Renal cortex interstitium (tissue), 11 donors: Measurements from ENCODE around the gene MCCC2. TPM values are rescaled to one million over a fixed set of nuclear protein-coding genes. Genes with fewer than 3 reads are reported as not detected.
A peak's percentile ranks its signal among the peaks of the same experiment; 100 is the strongest.
"Not testable (repeated sequence)": the region's sequence is repeated elsewhere in the genome, so short reads cannot be mapped to it uniquely, and the experiment has no call there.

Source experiments
- DNase-seq, 11 donors: peaks; one replicate each; pipeline ENCODE4 v3.0.0-alpha.2; 2013; ENCODE audit warnings: low read depth in 9 of 11, low spot score in 4 of 11; ENCODE audit errors: extremely low read depth in 1 of 11
- polyA plus RNA-seq, 3 donors: library from polyadenylated mRNA; unstranded; fragments of 120-200 nt; gene quantifications; one replicate each; pipeline ENCODE4 v1.2.1, GENCODE V29; 2013; ENCODE audit not compliant: insufficient read length in 3 of 3

Gene MCCC2
- polyA plus RNA-seq, 3 donors = 57.6 to 71.9 (median 63.9) TPM

DNA sequence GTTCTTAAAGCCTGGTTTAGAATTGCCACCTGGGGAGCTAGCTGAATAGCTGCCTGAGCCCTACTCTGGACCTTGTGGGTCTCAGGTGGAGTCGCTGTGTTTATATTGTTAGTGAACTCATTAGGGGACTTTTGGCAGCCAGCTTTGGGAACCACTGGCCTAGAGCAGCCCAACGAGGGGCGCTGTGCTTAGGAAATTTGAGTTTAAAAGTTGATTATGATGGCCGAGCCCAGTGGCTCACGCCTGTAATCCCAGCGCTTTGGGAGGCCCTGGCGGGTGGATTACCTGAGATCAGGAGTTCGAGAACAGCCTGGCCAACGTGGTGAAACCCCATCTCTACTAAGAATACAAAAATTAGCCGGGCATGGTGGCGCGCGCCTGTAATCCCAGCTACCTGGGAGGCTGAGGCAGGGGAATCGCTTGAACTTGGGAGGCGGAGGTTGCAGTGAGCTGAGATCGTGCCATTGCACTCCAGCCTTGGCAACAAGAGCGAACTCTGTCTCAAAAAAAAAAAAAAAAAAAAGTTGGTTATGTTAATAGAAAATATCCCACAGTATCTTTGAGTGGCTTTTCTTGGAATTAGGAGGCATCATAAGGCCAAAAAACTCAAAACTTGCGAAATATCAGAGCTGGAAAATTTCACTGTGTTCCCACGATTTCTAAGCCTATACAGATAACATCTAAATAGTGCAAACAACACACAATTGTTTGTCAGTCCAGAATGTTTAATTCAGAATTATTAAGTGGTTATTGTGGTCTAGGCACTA lies 809 bp downstream of the MCCC2 start:
- no peak for DNase-seq

DNA sequence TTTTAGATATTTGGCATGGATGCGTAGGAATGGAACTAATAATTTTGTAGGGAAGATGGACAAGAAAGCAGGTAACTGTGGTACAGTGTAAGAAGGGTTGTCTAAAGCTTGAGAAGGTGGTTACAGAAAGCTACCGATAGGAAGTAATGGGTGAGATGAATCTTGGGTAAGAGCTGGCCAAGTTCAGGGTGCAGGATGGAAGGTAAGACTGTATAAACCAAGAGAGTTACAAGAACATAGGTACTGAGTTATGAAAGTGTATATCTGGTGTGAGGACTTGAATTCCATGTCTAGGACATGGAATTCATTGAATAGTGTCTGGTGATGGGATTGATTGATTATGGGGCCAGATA lies 1.4 kb downstream of the MCCC2 start:
- no peak for DNase-seq

- DNase-seq = no peak
Measured at GRCh38 chr5:71589903-71590302, 2.8 kb downstream of the MCCC2 start.

- no peak for DNase-seq
Measured at GRCh38 chr5:71591100-71591499, 4.0 kb downstream of the MCCC2 start.

DNA sequence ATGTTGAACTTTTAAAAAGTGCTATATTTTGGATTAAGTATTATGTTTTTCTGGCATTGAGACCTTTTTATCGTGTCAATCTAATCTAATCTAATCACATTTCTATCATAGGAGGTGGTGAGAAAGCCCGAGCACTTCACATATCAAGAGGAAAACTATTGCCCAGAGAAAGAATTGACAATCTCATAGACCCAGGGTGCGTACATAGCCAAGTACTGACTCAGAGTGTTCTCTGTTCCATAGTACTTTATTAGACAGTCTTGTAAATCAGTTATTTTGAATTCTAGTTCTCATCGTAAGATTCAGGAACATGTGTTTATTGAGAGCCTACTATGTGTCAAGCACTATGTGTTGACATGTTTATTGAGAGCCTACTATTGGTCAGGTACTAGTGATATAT lies 9.0 kb downstream of the MCCC2 start:
- no peak for DNase-seq

- DNase-seq = no peak
Measured at GRCh38 chr5:71597001-71597400, 9.9 kb downstream of the MCCC2 start.

- no peak for DNase-seq
Measured at GRCh38 chr5:71600783-71601182, 13.6 kb downstream of the MCCC2 start.

GRCh38 chr5:71601222-71602026 lies 14.3 kb downstream of the MCCC2 start:
- peak in 4 of 11 donors; percentile 6 to 20 (median 10) for DNase-seq

GRCh38 chr5:71609916-71610315 lies 22.8 kb downstream of the MCCC2 start:
- not testable (repeated sequence) for DNase-seq

DNA sequence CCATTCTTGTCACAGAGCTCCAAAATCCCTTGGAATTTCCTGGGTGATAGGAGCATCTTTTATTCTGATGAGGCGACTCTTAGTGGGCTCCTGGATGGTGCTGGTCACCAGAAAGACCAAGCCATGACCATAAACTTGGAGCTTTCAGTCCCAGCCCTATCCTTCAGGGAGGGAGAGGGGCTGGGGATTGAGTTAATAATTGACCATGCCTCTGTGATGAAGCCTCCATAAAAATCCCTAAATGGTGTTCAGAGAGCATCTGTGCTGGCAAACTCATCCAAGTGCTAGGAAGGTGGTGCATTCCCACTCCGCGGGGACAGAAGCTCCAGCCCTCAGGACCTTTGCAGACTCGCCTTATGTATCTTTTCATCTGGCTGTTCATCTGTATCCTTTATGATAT lies 28.7 kb downstream of the MCCC2 start:
- DNase-seq = no peak

GRCh38 chr5:71620630-71621029 lies 33.5 kb downstream of the MCCC2 start:
- no peak for DNase-seq

DNA sequence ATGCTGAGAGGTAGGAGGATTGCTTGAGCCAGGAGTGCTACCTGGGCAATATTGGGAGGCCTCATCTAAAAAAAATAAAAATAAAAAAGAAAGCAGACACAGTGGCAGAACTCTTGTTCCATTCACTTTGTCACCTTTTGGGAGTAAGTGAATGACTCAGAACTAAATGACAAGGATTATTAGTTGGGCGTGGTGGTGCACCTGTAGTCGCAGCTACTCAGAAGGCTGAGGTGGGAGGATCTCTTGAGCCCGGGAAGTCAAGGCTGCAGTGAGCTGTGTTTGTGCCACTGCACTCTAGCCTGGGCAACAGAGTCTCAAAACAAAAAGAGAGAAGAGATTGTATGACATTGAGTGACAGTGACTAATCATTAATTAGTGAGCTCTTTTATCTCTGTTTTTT lies 34.1 kb downstream of the MCCC2 start:
- no peak for DNase-seq

GRCh38 chr5:71621741-71622140 lies 34.6 kb downstream of the MCCC2 start:
- no peak for DNase-seq

- no peak for DNase-seq
Measured at GRCh38 chr5:71623221-71623794, 36.2 kb downstream of the MCCC2 start.

DNA sequence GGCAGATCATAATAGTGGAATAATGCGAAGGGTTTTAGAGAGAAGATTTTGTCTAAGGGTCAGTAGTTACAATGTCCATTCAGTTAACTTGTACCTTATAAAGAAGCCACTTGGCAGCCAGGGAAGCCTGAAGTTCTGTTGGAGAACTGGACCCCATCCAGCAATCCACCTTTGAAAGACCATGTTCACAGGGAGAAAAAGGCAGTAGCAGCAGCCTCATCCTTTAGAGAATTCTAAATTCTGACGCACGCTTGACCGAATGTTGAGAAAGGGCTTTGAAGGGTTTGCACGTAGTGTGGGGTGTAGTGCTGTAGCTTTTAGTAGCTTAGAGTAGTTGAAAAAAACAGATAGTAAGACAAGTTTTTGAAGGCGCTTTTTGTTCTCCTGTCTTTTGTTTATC lies 42.8 kb downstream of the MCCC2 start:
- DNase-seq = no peak

GRCh38 chr5:71631070-71631469 lies 43.9 kb downstream of the MCCC2 start:
- DNase-seq = no peak

DNA sequence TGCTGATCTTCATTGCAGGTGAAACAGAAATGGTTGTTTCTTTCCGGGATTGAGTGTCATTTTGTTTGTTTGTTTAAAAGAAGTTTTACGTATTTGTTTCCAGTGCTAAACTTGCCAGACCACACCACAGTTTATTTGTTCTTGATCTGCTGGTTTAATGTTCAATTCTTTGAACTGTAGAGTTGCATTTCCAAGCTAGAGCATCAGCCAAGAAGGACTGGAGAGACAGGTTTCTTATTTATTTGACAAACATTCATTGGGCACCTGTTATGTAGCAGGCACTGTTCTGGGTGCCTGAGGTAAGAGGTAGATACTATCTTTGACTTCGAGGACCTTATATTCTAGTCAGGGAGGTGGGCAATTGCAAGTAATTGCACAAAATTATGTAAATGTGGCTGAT lies 45.0 kb downstream of the MCCC2 start:
- DNase-seq = no peak

DNA sequence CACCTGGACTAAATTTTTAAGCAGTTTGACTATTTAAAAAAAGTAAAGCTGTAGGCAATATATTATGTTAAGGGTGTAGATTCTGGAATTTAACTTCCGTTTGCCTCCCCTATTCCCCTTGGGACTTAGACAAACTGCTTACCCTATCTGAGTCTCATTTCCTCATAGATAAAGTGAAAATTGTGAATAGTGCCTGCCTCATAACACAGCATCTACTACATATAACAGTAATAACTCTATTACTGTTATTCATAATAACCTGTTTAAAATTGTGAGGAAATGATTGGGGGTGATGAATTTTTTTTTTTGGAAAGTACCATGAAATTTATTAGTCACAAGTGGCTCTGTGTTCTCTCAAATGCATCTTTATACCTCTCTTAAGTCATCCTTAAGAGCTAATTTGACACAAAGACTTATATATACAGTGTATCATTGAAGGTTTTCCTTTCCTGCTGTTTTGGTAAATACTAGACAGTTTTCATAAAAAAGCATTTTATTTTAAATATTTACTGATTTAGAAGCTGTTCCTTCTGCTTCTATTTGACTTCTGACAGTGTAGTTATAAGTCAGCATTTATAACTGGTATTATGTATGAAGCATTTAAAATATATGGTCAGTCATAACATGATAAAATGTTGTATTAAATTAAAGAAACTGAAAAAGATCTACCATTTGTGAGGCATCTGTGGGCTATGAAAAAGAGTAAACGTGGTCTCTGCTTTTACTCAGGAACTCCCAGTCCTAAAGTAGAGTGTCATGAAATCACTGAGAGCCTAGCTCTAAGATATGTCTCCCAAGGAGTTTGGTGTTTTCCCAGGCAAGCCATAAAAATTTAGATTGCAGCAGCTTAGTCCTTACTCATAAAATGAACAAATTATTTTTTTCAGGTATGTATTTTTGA lies 46.4 kb downstream of the MCCC2 start:
- DNase-seq = no peak

- no peak for DNase-seq
Measured at GRCh38 chr5:71637133-71637532, 50.0 kb downstream of the MCCC2 start.
